Esophagus muscularis mucosa (tissue), 4 donors: ENCODE measurements around the gene PYCR2. TPM values are rescaled to one million over a fixed set of nuclear protein-coding genes. Genes with fewer than 3 reads are reported as not detected.

ENCODE experiments used
- DNase-seq: peaks from one replicate; pipeline ENCODE4 v3.0.0-alpha.2; 2017; ENCODE audit errors: extremely low spot score
- H3K27ac ChIP-seq, 4 donors: fragments of 200-600 bp; sonication (generic); replicated peaks in 1 of 4; 1 replicate in 3 of 4; 2 replicates in 1 of 4; pipeline ENCODE4 v1.5.1; 2016 to 2019; ENCODE audit warnings: mild to moderate bottlenecking in 1 of 4
- H3K27me3 ChIP-seq, 4 donors: fragments of 200-600 bp; sonication (generic); one replicate each; pipeline versions ENCODE4 v1.5.1 to v1.6.0; 2016 to 2019
- H3K36me3 ChIP-seq, 4 donors: fragments of 200-600 bp; sonication (generic); one replicate each; pipeline ENCODE4 v1.5.1; 2016 to 2019
- H3K4me1 ChIP-seq, 4 donors: fragments of 200-600 bp; sonication (generic); one replicate each; pipeline ENCODE4 v1.5.1; 2016 to 2019
- H3K4me3 ChIP-seq, 4 donors: fragments of 200-600 bp; sonication (generic); 1 replicate in 2 of 4; 2 replicates in 2 of 4; pipeline ENCODE4 v1.5.1; 2016 to 2019; ENCODE audit warnings: mild to moderate bottlenecking in 4 of 4, moderate library complexity in 1 of 4
- H3K9me3 ChIP-seq, 4 donors: fragments of 200-600 bp; sonication (generic); 1 replicate in 3 of 4; 2 replicates in 1 of 4; pipeline ENCODE4 v1.5.1; 2016 to 2019
- CTCF ChIP-seq, 3 experiments: fragments of 200-600 bp in 2 of 3; fragments of 450-650 bp in 1 of 3; sonication (generic) in 2 of 3; IDR thresholded peaks; one replicate each; pipeline ENCODE4 v1.5.1; 2017 to 2019; ENCODE audit warnings: antibody characterized with exemption in 3 of 3, mild to moderate bottlenecking in 2 of 3, moderate library complexity in 1 of 3
- EP300 ChIP-seq: sonication (generic); formaldehyde crosslinking; IDR thresholded peaks from one replicate; pipeline ENCODE4 v1.6.1; 2017; ENCODE audit warnings: antibody characterized with exemption
- POLR2A ChIP-seq: fragments of 450-650 bp; IDR thresholded peaks from one replicate; pipeline ENCODE4 v1.6.1; 2017; ENCODE audit warnings: antibody characterized with exemption, moderate library complexity, mild to moderate bottlenecking, low read depth
- POLR2AphosphoS5 ChIP-seq, 2 donors: sonication (generic); formaldehyde crosslinking; IDR thresholded peaks; one replicate each; pipeline ENCODE4 v1.6.1; 2017; ENCODE audit warnings: antibody characterized with exemption in 2 of 2
- WGBS: methylation state at CpG from one replicate; pipeline ENCODE4 v1.1.5; 2018; 5-methylcytosine and 5-hydroxymethylcytosine counted together
- intact Hi-C: fragments of 100-400 bp; cut with DNase I; formaldehyde crosslinking; loops from one replicate; pipeline ENCODE4 v1.15.1; 2023
- total RNA-seq, 4 donors: library from RNA; depleted of rRNA; stranded (reverse); fragments of >200 nt; gene quantifications; one replicate each; pipeline versions ENCODE4 v1.1.0 to v1.2.1, GENCODE V29; 2016

PYCR2 gene
- total RNA-seq, 4 donors from 2014 or later = 37.4 to 73.6 (median 58.2) TPM

DNA sequence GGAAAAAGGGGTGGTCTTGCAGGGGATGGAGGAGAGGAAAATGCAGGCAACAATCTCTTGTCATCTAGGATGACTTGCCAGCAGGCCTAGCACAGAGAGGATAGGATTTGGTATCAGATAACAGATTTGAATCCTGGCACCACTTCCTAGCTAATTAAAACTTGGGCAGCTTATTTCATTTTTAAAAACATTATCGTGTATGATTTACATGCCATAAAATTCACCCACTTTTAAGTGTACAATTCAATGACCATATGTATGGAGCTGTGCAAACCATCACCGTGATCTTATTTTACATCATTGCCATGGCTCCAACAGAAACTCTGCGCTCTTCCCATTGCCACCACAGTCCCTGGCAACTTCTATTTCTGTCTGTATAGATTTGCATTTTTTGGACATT, 6.9 kb downstream of the PYCR2 start:
- H3K4me3 ChIP-seq = no peak overlapping the region
- intact Hi-C loops = loop anchor here (10.0 kb wide), 1 partner anchor 58 kb away; no protein-coding TSS in a partner anchor
- WGBS = 97% methylated on average over 3 of the region's 3 CpGs
- peaks cover 0 to 79% (median 63%) of the 10 kb centered on the region in 4 donors for H3K36me3 ChIP-seq
- no peaks in the 10 kb centered on the region for H3K9me3 ChIP-seq
- peaks cover 12 to 28% (median 16%) of the 10 kb centered on the region in 4 donors for H3K4me1 ChIP-seq
- H3K27me3 ChIP-seq = no peaks in the 10 kb centered on the region
- TF ChIP-seq POLR2A = no peak
- H3K27ac ChIP-seq = no peak overlapping the region
- no peak for DNase-seq

DNA sequence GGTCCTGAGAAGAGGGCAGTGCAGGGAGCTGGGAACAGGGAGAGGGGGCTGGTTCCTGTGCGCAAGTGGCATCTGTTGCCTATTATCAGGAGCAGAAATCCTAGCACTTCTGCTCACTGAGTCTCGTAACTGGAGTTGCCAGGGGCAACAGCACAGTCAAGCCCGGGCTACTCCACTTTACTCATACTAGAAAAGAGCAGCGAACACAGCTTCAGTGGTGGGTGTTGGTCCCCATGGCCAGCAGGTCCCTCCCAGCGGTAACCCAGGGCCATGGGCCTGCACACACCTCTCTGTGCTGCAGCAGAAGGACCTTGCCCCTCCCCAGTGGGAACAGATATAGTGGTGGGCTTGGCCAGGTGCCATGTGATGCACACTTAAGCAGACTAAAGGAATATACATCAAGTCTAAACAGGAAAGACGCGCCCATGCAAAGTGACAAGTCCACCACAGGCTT, 8.5 kb downstream of the PYCR2 start:
- Histone ChIP-seq H3K4me3 (no peak overlapping the region), H3K27me3 (no peaks in the 10 kb centered on the region), H3K27ac (no peak overlapping the region), H3K4me1 (peaks cover 12 to 25% (median 22%) of the 10 kb centered on the region in 4 donors), H3K9me3 (no peaks in the 10 kb centered on the region), H3K36me3 (peaks cover 0 to 63% (median 49%) of the 10 kb centered on the region in 4 donors)
- 82% methylated on average over 5 of the region's 7 CpGs for WGBS
- intact Hi-C loops = loop anchor here (10.0 kb wide), 1 partner anchor 59 kb away; no protein-coding TSS in a partner anchor
- DNase-seq = no peak
- TF ChIP-seq POLR2A (no peak), POLR2AphosphoS5 (IDR thresholded peaks at IDR 0.05) (no peak), EP300 (no peak), CTCF (IDR thresholded peaks at IDR 0.05) (no peak)

- 82% methylated on average over 6 of the region's 6 CpGs for WGBS
- Histone ChIP-seq H3K4me1 (peaks cover 8 to 19% (median 17%) of the 10 kb centered on the region in 4 donors), H3K36me3 (peaks cover 0 to 57% (median 46%) of the 10 kb centered on the region in 4 donors), H3K27me3 (no peaks in the 10 kb centered on the region), H3K27ac (no peak overlapping the region), H3K4me3 (no peak overlapping the region), H3K9me3 (no peaks in the 10 kb centered on the region)
- no peak for TF ChIP-seq POLR2A
- TF ChIP-seq CTCF (IDR thresholded peaks at IDR 0.05) = no peak
- TF ChIP-seq POLR2AphosphoS5 (IDR thresholded peaks at IDR 0.05) = no peak
- TF ChIP-seq EP300 = no peak
- DNase-seq = no peak
- intact Hi-C loops = loop anchor here (5.0 to 10.0 kb wide), 2 partner anchors 60 to 143 kb away; no protein-coding TSS in a partner anchor
Measured at GRCh38 chr1:225914947-225915346, 9.1 kb downstream of the PYCR2 start.

DNA sequence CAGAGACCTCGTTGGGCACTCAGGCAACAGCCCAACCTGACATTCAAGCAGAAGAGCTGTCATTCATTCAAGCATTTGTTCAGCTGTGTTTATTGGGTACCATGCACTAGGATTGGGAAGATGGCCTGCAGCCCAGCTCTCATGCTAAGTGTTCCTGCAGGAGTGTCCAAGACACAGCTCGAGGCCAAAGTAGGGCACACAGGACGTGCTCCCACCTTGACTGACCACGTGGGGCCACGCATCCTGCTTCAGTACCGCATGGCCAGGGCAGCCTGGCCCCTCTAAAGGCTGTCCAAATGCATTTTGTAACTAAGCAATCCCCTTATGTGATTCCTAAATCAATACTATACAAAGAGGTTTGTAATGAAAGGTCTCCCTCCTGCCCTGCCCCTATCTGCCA, 9.7 kb downstream of the PYCR2 start:
- Histone ChIP-seq H3K36me3 (peaks cover 0 to 54% (median 43%) of the 10 kb centered on the region in 4 donors), H3K4me1 (peaks cover 2 to 14% (median 11%) of the 10 kb centered on the region in 4 donors), H3K27ac (no peak overlapping the region), H3K4me3 (no peak overlapping the region), H3K9me3 (no peaks in the 10 kb centered on the region), H3K27me3 (no peaks in the 10 kb centered on the region)
- no peak for TF ChIP-seq POLR2A
- no peak for TF ChIP-seq EP300
- no peak for TF ChIP-seq POLR2AphosphoS5 (IDR thresholded peaks at IDR 0.05)
- TF ChIP-seq CTCF (IDR thresholded peaks at IDR 0.05) = no peak
- intact Hi-C loops = loop anchor here (5.0 to 10.0 kb wide), 2 partner anchors 60 to 142 kb away; no protein-coding TSS in a partner anchor
- DNase-seq = no peak
- 93% methylated on average over 6 of the region's 6 CpGs for WGBS

DNA sequence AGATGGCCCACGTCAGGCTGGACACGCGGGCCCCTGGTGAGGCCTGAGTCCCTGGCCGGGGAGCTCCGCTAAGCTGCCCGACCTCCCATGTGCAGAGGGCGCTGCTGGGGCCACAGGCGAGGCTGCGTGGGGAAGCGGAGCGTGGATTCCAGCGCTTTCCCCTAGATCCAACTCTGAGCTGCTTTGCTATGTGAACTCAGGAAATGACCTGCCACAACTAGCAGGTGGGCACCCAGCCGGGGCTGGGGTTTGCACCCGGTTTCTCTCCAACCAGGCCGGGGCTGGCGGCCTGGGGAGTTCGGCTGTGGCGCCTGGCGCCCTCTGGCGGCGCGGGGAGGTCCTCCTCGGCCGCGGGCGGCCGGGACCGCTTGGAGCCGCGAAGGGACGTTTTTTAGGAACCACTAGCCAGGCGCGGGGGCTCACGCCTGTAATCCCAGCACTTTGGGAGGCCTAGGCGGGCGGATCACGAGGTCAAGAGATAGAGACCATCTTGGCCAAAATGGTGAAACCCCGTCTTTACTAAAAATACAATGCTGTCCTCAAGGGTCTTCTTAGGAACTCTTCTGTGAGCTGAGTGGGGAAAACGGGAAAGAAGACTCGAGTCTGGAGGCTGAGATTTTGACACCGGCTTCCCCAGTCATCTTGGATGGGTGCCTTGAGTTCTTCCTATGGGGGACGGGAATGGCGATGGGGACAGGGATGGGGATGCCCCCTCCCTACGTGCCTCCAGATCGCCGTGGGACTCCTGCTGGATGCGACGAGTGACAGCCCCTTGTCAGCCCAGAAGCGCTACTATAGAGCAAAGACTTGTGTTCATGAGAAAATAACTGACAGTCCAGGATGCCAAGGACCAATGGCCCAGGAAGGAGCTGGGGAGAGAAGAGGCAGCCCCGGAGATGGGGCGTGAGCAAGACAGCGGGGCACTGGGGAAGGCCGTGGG, 12.6 kb downstream of the PYCR2 start:
- Histone ChIP-seq H3K36me3 (peaks cover 0 to 28% (median 18%) of the 10 kb centered on the region in 4 donors), H3K4me1 (peaks cover 0 to 13% (median 10%) of the 10 kb centered on the region in 4 donors), H3K27me3 (no peaks in the 10 kb centered on the region), H3K4me3 (peak overlapping the region; percentile 5 to 21 (median 11)), H3K9me3 (no peaks in the 10 kb centered on the region), H3K27ac (no peak overlapping the region)
- intact Hi-C loops = loop anchor here (1.0 to 10.0 kb wide), 3 partner anchors 63 to 437 kb away; no protein-coding TSS in a partner anchor
- no peak for DNase-seq
- TF ChIP-seq CTCF (IDR thresholded peaks at IDR 0.05) = peak; percentile 91 to 98 (median 91)
- TF ChIP-seq POLR2A = no peak
- WGBS = 64% methylated on average over 24 of the region's 53 CpGs
